Measurements from ENCODE around the gene ANKRD13D. TPM values are rescaled to one million over a fixed set of nuclear protein-coding genes. Genes with fewer than 3 reads are reported as not detected.

Gene ANKRD13D
- total and polyA plus RNA-seq, 2 donors from 2014 or later, result 21.9 to 68.3 TPM

DNA sequence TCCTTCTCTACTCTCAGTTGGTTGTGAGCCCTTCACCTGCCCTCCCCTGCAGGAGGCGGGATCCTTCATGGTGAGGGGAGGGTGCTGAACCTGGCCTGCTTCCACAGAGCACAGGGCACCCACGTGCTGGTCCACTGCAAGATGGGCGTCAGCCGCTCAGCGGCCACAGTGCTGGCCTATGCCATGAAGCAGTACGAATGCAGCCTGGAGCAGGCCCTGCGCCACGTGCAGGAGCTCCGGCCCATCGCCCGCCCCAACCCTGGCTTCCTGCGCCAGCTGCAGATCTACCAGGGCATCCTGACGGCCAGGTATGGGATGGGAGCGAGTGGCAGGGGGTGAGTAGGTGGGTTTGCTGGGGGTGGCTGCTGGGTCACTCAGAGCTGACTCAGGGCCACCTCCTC, 20.6 kb downstream of the ANKRD13D start:
- no peak overlapping the region for H3K27ac ChIP-seq (ENCODE audit: low read depth in 2 of 2, low read length in 2 of 2)
- H3K4me1 ChIP-seq (ENCODE audit: control insufficient read depth in 2 of 3, insufficient read depth in 2 of 3, low read depth in 1 of 3, low read length in 3 of 3), result peaks cover 0 to 5% (median 0%) of the 10 kb centered on the region in 3 donors
- H3K27me3 ChIP-seq (ENCODE audit: control insufficient read depth, insufficient read depth, low read length), result no peaks in the 10 kb centered on the region
- TF ChIP-seq CTCF (IDR thresholded peaks at IDR 0.05; ENCODE audit: borderline replicate concordance, extremely low read depth, insufficient read depth), result no peak
- no peak overlapping the region for H3K4me3 ChIP-seq (ENCODE audit: low read length in 3 of 3)
- intact Hi-C loops (cut with DNase I), result no loop called here
- H3K9me3 ChIP-seq (ENCODE audit: control insufficient read depth in 2 of 3, insufficient read depth in 1 of 3, low read length in 3 of 3), result no peaks in the 10 kb centered on the region
- H3K9ac ChIP-seq (ENCODE audit: low read length in 3 of 3), result no peak overlapping the region
- no peaks in the 10 kb centered on the region for H3K36me3 ChIP-seq (ENCODE audit: control insufficient read depth in 2 of 3, insufficient read depth in 3 of 3, low read length in 3 of 3)
- DNase-seq (no peak), FAIRE-seq (no peak)

- no peaks in the 10 kb centered on the region for H3K27me3 ChIP-seq (ENCODE audit: control insufficient read depth, insufficient read depth, low read length)
- FAIRE-seq (no peak), DNase-seq (no peak)
- H3K9ac ChIP-seq (ENCODE audit: low read length in 3 of 3), result no peak overlapping the region
- H3K9me3 ChIP-seq (ENCODE audit: control insufficient read depth in 2 of 3, insufficient read depth in 1 of 3, low read length in 3 of 3), result no peaks in the 10 kb centered on the region
- H3K4me1 ChIP-seq (ENCODE audit: control insufficient read depth in 2 of 3, insufficient read depth in 2 of 3, low read depth in 1 of 3, low read length in 3 of 3), result peaks cover 0 to 3% (median 0%) of the 10 kb centered on the region in 3 donors
- no peak for TF ChIP-seq CTCF (IDR thresholded peaks at IDR 0.05; ENCODE audit: borderline replicate concordance, extremely low read depth, insufficient read depth)
- no peaks in the 10 kb centered on the region for H3K36me3 ChIP-seq (ENCODE audit: control insufficient read depth in 2 of 3, insufficient read depth in 3 of 3, low read length in 3 of 3)
- H3K4me3 ChIP-seq (ENCODE audit: low read length in 3 of 3), result no peak overlapping the region
- intact Hi-C loops (cut with DNase I), result no loop called here
- no peak overlapping the region for H3K27ac ChIP-seq (ENCODE audit: low read depth in 2 of 2, low read length in 2 of 2)
These were observed 21.3 kb downstream of the ANKRD13D start for GRCh38 chr11:67310246-67311050.

GRCh38 chr11:67311051-67311555, 22.0 kb downstream of the ANKRD13D start:
- no peaks in the 10 kb centered on the region for H3K9me3 ChIP-seq (ENCODE audit: control insufficient read depth in 2 of 3, insufficient read depth in 1 of 3, low read length in 3 of 3)
- no peak overlapping the region for H3K27ac ChIP-seq (ENCODE audit: low read depth in 2 of 2, low read length in 2 of 2)
- DNase-seq (no peak), FAIRE-seq (no peak)
- H3K4me1 ChIP-seq (ENCODE audit: control insufficient read depth in 2 of 3, insufficient read depth in 2 of 3, low read depth in 1 of 3, low read length in 3 of 3), result peaks cover 0 to 3% (median 0%) of the 10 kb centered on the region in 3 donors
- intact Hi-C loops (cut with DNase I), result no loop called here
- H3K9ac ChIP-seq (ENCODE audit: low read length in 3 of 3), result no peak overlapping the region
- H3K4me3 ChIP-seq (ENCODE audit: low read length in 3 of 3), result no peak overlapping the region
- H3K36me3 ChIP-seq (ENCODE audit: control insufficient read depth in 2 of 3, insufficient read depth in 3 of 3, low read length in 3 of 3), result no peaks in the 10 kb centered on the region
- TF ChIP-seq CTCF (IDR thresholded peaks at IDR 0.05; ENCODE audit: borderline replicate concordance, extremely low read depth, insufficient read depth), result no peak
- no peaks in the 10 kb centered on the region for H3K27me3 ChIP-seq (ENCODE audit: control insufficient read depth, insufficient read depth, low read length)

Data from kidney (tissue), 14 donors.